BLaER1 treated with 17β-estradiol and CSF1 and Interleukin-3, amounts not matched to agents 10 nM and 100 nM (cell line): Measurements from ENCODE around the gene TBC1D8B.

ENCODE experiments used
- H3K27ac ChIP-seq, 11 experiments: shearing (Covaris generic); formaldehyde crosslinking; 2 replicates each; pipeline ENCODE4 v1.8.1; 2022
- H3K27me3 ChIP-seq, 11 experiments: shearing (Covaris generic); formaldehyde crosslinking; 2 replicates each; pipeline ENCODE4 v1.8.1; 2022
- H3K36me3 ChIP-seq, 11 experiments: shearing (Covaris generic); formaldehyde crosslinking; 2 replicates each; pipeline ENCODE4 v1.8.1; 2022
- H3K4me1 ChIP-seq, 10 experiments: shearing (Covaris generic); formaldehyde crosslinking; 2 replicates each; pipeline ENCODE4 v1.8.1; 2022
- H3K4me2 ChIP-seq, 11 experiments: shearing (Covaris generic); formaldehyde crosslinking; 2 replicates each; pipeline ENCODE4 v1.8.1; 2022
- H3K4me3 ChIP-seq, 10 experiments: shearing (Covaris generic); formaldehyde crosslinking; 2 replicates each; pipeline ENCODE4 v1.8.1; 2022
- H3K9ac ChIP-seq, 11 experiments: shearing (Covaris generic); formaldehyde crosslinking; 2 replicates each; pipeline ENCODE4 v1.8.1; 2022
- H3K9me3 ChIP-seq, 11 experiments: shearing (Covaris generic); formaldehyde crosslinking; replicated peaks in 1 of 11; 2 replicates each; pipeline ENCODE4 v1.8.1; 2022
- H4K20me1 ChIP-seq, 11 experiments: shearing (Covaris generic); formaldehyde crosslinking; 2 replicates each; pipeline ENCODE4 v1.8.1; 2022
- Cebpa-rat ChIP-seq, 11 experiments: shearing (Covaris generic); IDR thresholded peaks; 2 replicates each; pipeline ENCODE4 v1.8.1; 2022

The TBC1D8B gene

GRCh38 chrX:106902684-106903083 is 100.2 kb downstream of the TBC1D8B start:
- Histone ChIP-seq H3K27ac (no peak overlapping the region), H3K27me3 (peaks cover 77 to 98% (median 93%) of the 10 kb centered on the region in 11 experiments), H3K4me1 (peaks cover 0 to 9% (median 2%) of the 10 kb centered on the region in 10 experiments; a peak in 3 of 20 replicates), H3K4me3 (no peak overlapping the region), H3K9me3 (no peaks in the 10 kb centered on the region), H3K36me3 (no peaks in the 10 kb centered on the region), H4K20me1 (peaks cover 0 to 12% (median 0%) of the 10 kb centered on the region in 11 experiments; a peak in 9 of 22 replicates), H3K4me2 (no peak overlapping the region), H3K9ac (no peak overlapping the region)
- TF ChIP-seq Cebpa-rat (IDR thresholded peaks at IDR 0.05): no peak

- H3K4me3 ChIP-seq: no peak within 1 kb of the TSS
- H3K36me3 ChIP-seq: no peaks in the 10 kb centered on the region
- peaks cover 0 to 9% (median 2%) of the 10 kb centered on the region in 10 experiments; a peak in 3 of 20 replicates for H3K4me1 ChIP-seq
- H3K4me2 ChIP-seq: peak within 1 kb of the TSS in 2 of 11 experiments; percentile 10 to 23; a peak in 2 of 22 replicates
- no peak within 1 kb of the TSS; a peak in 1 of 22 replicates for H3K9ac ChIP-seq
- no peaks in the 10 kb centered on the region for H3K9me3 ChIP-seq
- H4K20me1 ChIP-seq: peaks cover 0 to 12% (median 0%) of the 10 kb centered on the region in 11 experiments; a peak in 9 of 22 replicates
- TF ChIP-seq Cebpa-rat (IDR thresholded peaks at IDR 0.05): no peak
- H3K27ac ChIP-seq: no peak within 1 kb of the TSS
- peaks cover 84 to 99% (median 97%) of the 10 kb centered on the region in 11 experiments for H3K27me3 ChIP-seq
These were observed 100.9 kb downstream of the TBC1D8B start, which contains the start of gene RIPPLY1 for GRCh38 chrX:106903291-106903824. TSS of gene RIPPLY1 (minus strand) at chrX:106903341. CDS start at chrX:106903287, 54 bp downstream.

- Histone ChIP-seq H4K20me1 (peaks cover 0 to 12% (median 0%) of the 10 kb centered on the region in 11 experiments; a peak in 9 of 22 replicates), H3K27ac (no peak overlapping the region), H3K36me3 (no peaks in the 10 kb centered on the region), H3K9ac (no peak overlapping the region), H3K27me3 (peaks cover 88 to 100% (median 99%) of the 10 kb centered on the region in 11 experiments), H3K9me3 (no peaks in the 10 kb centered on the region), H3K4me1 (peaks cover 0 to 9% (median 2%) of the 10 kb centered on the region in 10 experiments; a peak in 3 of 20 replicates), H3K4me3 (no peak overlapping the region), H3K4me2 (peak overlapping the region in 2 of 11 experiments; percentile 10 to 23; a peak in 2 of 22 replicates)
- TF ChIP-seq Cebpa-rat (IDR thresholded peaks at IDR 0.05): no peak
These were observed 101.5 kb downstream of the TBC1D8B start for GRCh38 chrX:106903856-106904528.

- Histone ChIP-seq H3K4me1 (peaks cover 0 to 9% (median 2%) of the 10 kb centered on the region in 10 experiments; a peak in 3 of 20 replicates), H3K9ac (no peak overlapping the region), H3K4me2 (no peak overlapping the region), H3K36me3 (no peaks in the 10 kb centered on the region), H4K20me1 (peaks cover 0 to 13% (median 3%) of the 10 kb centered on the region in 11 experiments; a peak in 10 of 22 replicates), H3K27ac (no peak overlapping the region), H3K9me3 (no peaks in the 10 kb centered on the region), H3K27me3 (peaks cover 91 to 100% (median 99%) of the 10 kb centered on the region in 11 experiments), H3K4me3 (no peak overlapping the region)
- no peak for TF ChIP-seq Cebpa-rat (IDR thresholded peaks at IDR 0.05)
These were observed 102.7 kb downstream of the TBC1D8B start for GRCh38 chrX:106905064-106905708.

GRCh38 chrX:106906361-106906760 is 103.9 kb downstream of the TBC1D8B start:
- Histone ChIP-seq H3K27ac (no peak overlapping the region), H3K9ac (no peak overlapping the region), H4K20me1 (peaks cover 0 to 16% (median 5%) of the 10 kb centered on the region in 11 experiments; a peak in 10 of 22 replicates), H3K4me1 (peaks cover 0 to 9% (median 2%) of the 10 kb centered on the region in 10 experiments; a peak in 3 of 20 replicates), H3K4me3 (no peak overlapping the region), H3K4me2 (no peak overlapping the region), H3K27me3 (peaks cover 91 to 100% (median 99%) of the 10 kb centered on the region in 11 experiments), H3K36me3 (no peaks in the 10 kb centered on the region), H3K9me3 (no peaks in the 10 kb centered on the region)
- TF ChIP-seq Cebpa-rat (IDR thresholded peaks at IDR 0.05): no peak

GRCh38 chrX:106912864-106913263 is 110.4 kb downstream of the TBC1D8B start:
- Histone ChIP-seq H3K27me3 (peaks cover 97 to 100% (median 99%) of the 10 kb centered on the region in 11 experiments), H3K4me2 (no peak overlapping the region), H4K20me1 (peaks cover 0 to 13% (median 5%) of the 10 kb centered on the region in 11 experiments; a peak in 6 of 22 replicates), H3K27ac (no peak overlapping the region), H3K36me3 (no peaks in the 10 kb centered on the region), H3K9me3 (no peaks in the 10 kb centered on the region), H3K9ac (no peak overlapping the region), H3K4me3 (no peak overlapping the region), H3K4me1 (peaks cover 4 to 11% (median 7%) of the 10 kb centered on the region in 10 experiments; a peak in 18 of 20 replicates)
- no peak for TF ChIP-seq Cebpa-rat (IDR thresholded peaks at IDR 0.05)

- H3K9me3 ChIP-seq: no peaks in the 10 kb centered on the region
- no peak for TF ChIP-seq Cebpa-rat (IDR thresholded peaks at IDR 0.05)
- no peak overlapping the region for H3K9ac ChIP-seq
- H3K4me3 ChIP-seq: no peak overlapping the region
- H4K20me1 ChIP-seq: peaks cover 0 to 7% (median 0%) of the 10 kb centered on the region in 11 experiments; a peak in 2 of 22 replicates
- no peaks in the 10 kb centered on the region for H3K36me3 ChIP-seq
- no peak overlapping the region for H3K27ac ChIP-seq
- peak overlapping the region; percentile 8 to 59 (median 31); a peak in 21 of 22 replicates for H3K4me2 ChIP-seq
- peaks cover 8 to 17% (median 13%) of the 10 kb centered on the region in 10 experiments; a peak in 18 of 20 replicates for H3K4me1 ChIP-seq
- H3K27me3 ChIP-seq: peaks cover 93 to 100% (median 99%) of the 10 kb centered on the region in 11 experiments
These were observed 115.5 kb downstream of the TBC1D8B start for GRCh38 chrX:106917830-106918500.

- H3K27me3 ChIP-seq: peaks cover 89 to 99% (median 96%) of the 10 kb centered on the region in 11 experiments
- H3K36me3 ChIP-seq: no peaks in the 10 kb centered on the region
- H4K20me1 ChIP-seq: peaks cover 0 to 7% (median 0%) of the 10 kb centered on the region in 11 experiments; a peak in 2 of 22 replicates
- H3K9me3 ChIP-seq: no peaks in the 10 kb centered on the region
- no peak for TF ChIP-seq Cebpa-rat (IDR thresholded peaks at IDR 0.05)
- H3K4me3 ChIP-seq: no peak within 1 kb of the TSS
- H3K27ac ChIP-seq: no peak within 1 kb of the TSS
- H3K9ac ChIP-seq: no peak within 1 kb of the TSS
- H3K4me2 ChIP-seq: no peak within 1 kb of the TSS
- H3K4me1 ChIP-seq: peaks cover 8 to 17% (median 13%) of the 10 kb centered on the region in 10 experiments; a peak in 18 of 20 replicates
These were observed 117.5 kb downstream of the TBC1D8B start, which contains the start of gene CLDN2 for GRCh38 chrX:106919932-106920452. TSS of gene CLDN2 (plus strand) at chrX:106920402. CDS start at chrX:106928229, 7,827 bp downstream.
